Endodermal cell (in vitro differentiated cells): ENCODE data around the gene MFAP3. TPM values are rescaled to one million over a fixed set of nuclear protein-coding genes. Genes with fewer than 3 reads are reported as not detected.

Experiments used
- DNase-seq: peaks from one replicate; pipeline ENCODE4 v3.0.0-alpha.2; 2017
- H3K27ac ChIP-seq: 2 replicates; pipeline ENCODE4 v1.5.1; 2013; ENCODE audit warnings: mild to moderate bottlenecking, low read depth, low read length, moderate library complexity
- H3K27me3 ChIP-seq: 2 replicates; pipeline ENCODE4 v1.6.1; 2013; ENCODE audit warnings: mild to moderate bottlenecking, low read length, moderate library complexity; ENCODE audit not compliant: insufficient read depth, control insufficient read depth, poor library complexity, severe bottlenecking
- H3K36me3 ChIP-seq: 2 replicates; pipeline ENCODE4 v1.7.0; 2013; ENCODE audit warnings: mild to moderate bottlenecking, low read length, moderate library complexity; ENCODE audit not compliant: control insufficient read depth, insufficient read depth
- H3K4me1 ChIP-seq: one replicate; pipeline ENCODE4 v1.7.0; 2013; ENCODE audit warnings: low read length; ENCODE audit not compliant: control insufficient read depth, insufficient read depth
- H3K4me3 ChIP-seq: 2 replicates; pipeline ENCODE4 v1.5.1; 2013; ENCODE audit warnings: mild to moderate bottlenecking, low read length, moderate library complexity
- H3K9ac ChIP-seq: 2 replicates; pipeline ENCODE4 v1.6.1; 2013; ENCODE audit warnings: mild to moderate bottlenecking, low read length, moderate library complexity; ENCODE audit not compliant: poor library complexity, severe bottlenecking; ENCODE audit errors: extremely low read depth
- H3K9me3 ChIP-seq: 2 replicates; pipeline ENCODE4 v1.6.1; 2013; ENCODE audit warnings: mild to moderate bottlenecking, low read length, moderate library complexity; ENCODE audit not compliant: control insufficient read depth
- H3K27ac Mint-ChIP-seq: 2 replicates; pipeline ENCODE4 v1.8.0; 2020; ENCODE audit warnings: mixed read lengths
- H3K27me3 Mint-ChIP-seq: 2 replicates; pipeline ENCODE4 v1.8.0; 2021; ENCODE audit warnings: mild to moderate bottlenecking, mixed read lengths; ENCODE audit not compliant: insufficient read depth
- H3K36me3 Mint-ChIP-seq: 2 replicates; pipeline ENCODE4 v1.8.0; 2020; ENCODE audit warnings: low read depth, mixed read lengths
- H3K4me1 Mint-ChIP-seq: 2 replicates; pipeline ENCODE4 v1.8.0; 2020; ENCODE audit warnings: mixed read lengths
- H3K4me3 Mint-ChIP-seq: 2 replicates; pipeline ENCODE4 v1.8.0; 2020; ENCODE audit warnings: mild to moderate bottlenecking, moderate library complexity, mixed read lengths
- H3K9me3 Mint-ChIP-seq: 2 replicates; pipeline ENCODE4 v1.8.0; 2020; ENCODE audit warnings: mild to moderate bottlenecking, mixed read lengths
- CTCF ChIP-seq: fragments of 200-600 bp; sonication (generic); conservative IDR thresholded peaks from 2 replicates; pipeline ENCODE4 v1.5.0; 2021; ENCODE audit warnings: antibody characterized with exemption, mild to moderate bottlenecking
- WGBS, 2 experiments: methylation state at CpG; one replicate each; pipeline versions ENCODE4 v1.1.5 to v1.1.7; 2013; ENCODE audit warnings: missing lambda C conversion rate in 2 of 2, mixed read lengths in 1 of 2; ENCODE audit not compliant: insufficient coverage in 1 of 2, insufficient read length in 1 of 2; 5-methylcytosine and 5-hydroxymethylcytosine counted together
- total RNA-seq, 2 donors: library from RNA; stranded (reverse); fragmentation: NEBNext Ultra II Directional in 1 of 2; extraction: Animal tissue kit (Norgen Biotek cat#: 25700) in 1 of 2; gene quantifications; 2 replicates in 1 of 2; 3 replicates in 1 of 2; pipeline ENCODE4 v1.2.1, GENCODE V29; 2021

Gene MFAP3
- total RNA-seq, 2 donors from 2014 or later: 25.8 to 36.2 TPM

GRCh38 chr5:154071799-154072413 is 33.1 kb downstream of the MFAP3 start:
- no peak overlapping the region for H3K4me3 Mint-ChIP-seq
- WGBS, 2 experiments: 88 to 89% methylated on average over 2 of the region's 2 CpGs
- H3K9me3 Mint-ChIP-seq: peaks cover 11% of the 10 kb centered on the region
- Histone ChIP-seq H3K27me3 (no peaks in the 10 kb centered on the region), H3K9ac (no peak overlapping the region), H3K27ac (no peak overlapping the region), H3K36me3 (no peaks in the 10 kb centered on the region), H3K9me3 (no peaks in the 10 kb centered on the region), H3K4me1 (no peaks in the 10 kb centered on the region), H3K4me3 (no peak overlapping the region)
- H3K27me3 Mint-ChIP-seq: peaks cover 16% of the 10 kb centered on the region
- no peak for DNase-seq
- no peak for TF ChIP-seq CTCF
- H3K36me3 Mint-ChIP-seq: peaks cover 5% of the 10 kb centered on the region
- H3K4me1 Mint-ChIP-seq: peaks cover 9% of the 10 kb centered on the region
- no peak overlapping the region for H3K27ac Mint-ChIP-seq

- Mint-ChIP-seq H3K27ac (no peak overlapping the region), H3K4me3 (no peak overlapping the region), H3K36me3 (peaks cover 5% of the 10 kb centered on the region), H3K4me1 (peaks cover 9% of the 10 kb centered on the region), H3K9me3 (peaks cover 11% of the 10 kb centered on the region), H3K27me3 (peaks cover 16% of the 10 kb centered on the region)
- Histone ChIP-seq H3K9me3 (no peaks in the 10 kb centered on the region), H3K9ac (no peak overlapping the region), H3K36me3 (no peaks in the 10 kb centered on the region), H3K4me1 (no peaks in the 10 kb centered on the region), H3K27ac (no peak overlapping the region), H3K27me3 (no peaks in the 10 kb centered on the region), H3K4me3 (no peak overlapping the region)
- peak; percentile 99 for TF ChIP-seq CTCF
- peak; percentile 95 for DNase-seq
- WGBS, 2 experiments: 35 to 49% methylated on average over 7 to 18 of the region's 18 CpGs
These were observed 33.8 kb downstream of the MFAP3 start for GRCh38 chr5:154072414-154073171.

GRCh38 chr5:154076240-154076922 is 37.6 kb downstream of the MFAP3 start:
- no peak for TF ChIP-seq CTCF
- DNase-seq: no peak
- Histone ChIP-seq H3K9me3 (no peaks in the 10 kb centered on the region), H3K36me3 (no peaks in the 10 kb centered on the region), H3K9ac (no peak overlapping the region), H3K27ac (no peak overlapping the region), H3K4me3 (no peak overlapping the region), H3K4me1 (peaks cover 3% of the 10 kb centered on the region), H3K27me3 (no peaks in the 10 kb centered on the region)
- 84 to 85% methylated on average over 4 to 5 of the region's 5 CpGs for WGBS, 2 experiments
- H3K4me1 Mint-ChIP-seq: peaks cover 26% of the 10 kb centered on the region
- H3K27me3 Mint-ChIP-seq: peaks cover 8% of the 10 kb centered on the region
- no peaks in the 10 kb centered on the region for H3K36me3 Mint-ChIP-seq
- no peak overlapping the region for H3K27ac Mint-ChIP-seq
- H3K4me3 Mint-ChIP-seq: no peak overlapping the region
- no peaks in the 10 kb centered on the region for H3K9me3 Mint-ChIP-seq
